Measurements from ENCODE around the gene HM13.
"Not testable (repeated sequence)": the region's sequence is repeated elsewhere in the genome, so short reads cannot be mapped to it uniquely, and the experiment has no call there.

DNA sequence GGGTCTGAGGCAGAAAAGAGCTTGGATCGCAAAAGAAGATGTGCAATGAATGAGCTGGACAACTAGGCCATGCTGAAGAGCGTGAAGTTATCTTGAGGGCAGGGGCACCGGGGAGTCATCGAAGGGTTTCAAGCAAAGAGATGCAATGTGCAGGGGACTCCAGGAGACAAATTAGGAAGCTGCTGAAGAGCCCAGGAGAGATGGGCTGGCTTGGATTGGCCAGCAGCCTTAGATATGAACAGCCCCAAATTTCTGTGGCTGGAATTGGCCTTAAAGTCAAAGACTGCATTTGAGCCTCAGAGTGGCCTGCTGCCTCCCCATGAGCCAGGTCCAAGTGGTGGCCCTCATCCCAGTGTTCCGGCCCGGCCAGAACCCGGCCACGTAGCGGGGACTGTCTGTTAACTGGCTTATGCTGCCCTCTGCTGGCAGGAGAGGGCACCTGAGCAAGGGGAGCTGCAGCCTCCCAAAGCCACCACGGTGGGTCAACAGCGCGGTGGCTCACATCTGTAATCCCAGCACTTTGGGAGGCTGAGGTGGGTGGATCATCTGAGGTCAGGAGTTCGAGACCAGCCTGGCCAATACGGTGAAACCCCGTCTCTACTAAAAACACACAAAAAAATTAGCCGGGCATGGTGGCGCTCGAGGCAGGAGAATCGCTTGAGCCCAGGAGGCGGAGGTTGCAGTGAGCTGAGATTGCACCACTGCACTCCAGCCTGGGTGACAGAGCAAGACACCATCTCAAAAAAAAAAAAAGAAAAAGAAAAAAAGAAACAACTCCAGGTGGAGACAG, 11.2 kb upstream of the HM13 start:
- TF ChIP-seq, protein P1, sequence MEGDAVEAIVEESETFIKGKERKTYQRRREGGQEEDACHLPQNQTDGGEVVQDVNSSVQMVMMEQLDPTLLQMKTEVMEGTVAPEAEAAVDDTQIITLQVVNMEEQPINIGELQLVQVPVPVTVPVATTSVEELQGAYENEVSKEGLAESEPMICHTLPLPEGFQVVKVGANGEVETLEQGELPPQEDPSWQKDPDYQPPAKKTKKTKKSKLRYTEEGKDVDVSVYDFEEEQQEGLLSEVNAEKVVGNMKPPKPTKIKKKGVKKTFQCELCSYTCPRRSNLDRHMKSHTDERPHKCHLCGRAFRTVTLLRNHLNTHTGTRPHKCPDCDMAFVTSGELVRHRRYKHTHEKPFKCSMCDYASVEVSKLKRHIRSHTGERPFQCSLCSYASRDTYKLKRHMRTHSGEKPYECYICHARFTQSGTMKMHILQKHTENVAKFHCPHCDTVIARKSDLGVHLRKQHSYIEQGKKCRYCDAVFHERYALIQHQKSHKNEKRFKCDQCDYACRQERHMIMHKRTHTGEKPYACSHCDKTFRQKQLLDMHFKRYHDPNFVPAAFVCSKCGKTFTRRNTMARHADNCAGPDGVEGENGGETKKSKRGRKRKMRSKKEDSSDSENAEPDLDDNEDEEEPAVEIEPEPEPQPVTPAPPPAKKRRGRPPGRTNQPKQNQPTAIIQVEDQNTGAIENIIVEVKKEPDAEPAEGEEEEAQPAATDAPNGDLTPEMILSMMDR (conservative IDR thresholded peaks at IDR 0.05; ENCODE audit: low read length) = peak; percentile 86
- TF ChIP-seq EZH2phosphoT487 (IDR thresholded peaks at IDR 0.05; ENCODE audit: borderline replicate concordance, low read depth, low read length) = not testable (repeated sequence)
